GM12878 (cell line): ENCODE measurements around the gene VCAN. TPM values are rescaled to one million over a fixed set of nuclear protein-coding genes. Genes with fewer than 3 reads are reported as not detected.

ENCODE experiments used
- ATAC-seq: fragments of 200-7000 bp; cut with Tn5 transposase; 3 replicates; pipeline ENCODE4 v1.9.1; 2020; ENCODE audit warnings: mild to moderate bottlenecking, moderate library complexity
- BruUV-seq: library from RNA; stranded (reverse); fragments of 400-500 nt; replicated peaks from 2 replicates; lab custom pipeline; 2021; lab: Mats Ljungman, UMichigan
- CTCF ChIA-PET: fragments of 300-600 bp; sonication (Branson Sonifier 250); formaldehyde crosslinking; extraction: SDS; loops from one replicate; lab custom pipeline; 2021; ENCODE audit warnings: inconsistent platforms; lab: Yijun Ruan, JAX
- POLR2A ChIA-PET: fragments of 350-600 bp; formaldehyde crosslinking; extraction: SDS; loops from one replicate; lab custom pipeline; 2021; ENCODE audit warnings: inconsistent platforms; lab: Charles Lee
- RAD21 ChIA-PET: fragments of 300-600 bp; sonication (Branson Sonifier 250); formaldehyde crosslinking; loops from one replicate; lab custom pipeline; 2023; ENCODE audit warnings: antibody characterized with exemption; ENCODE audit not compliant: unreplicated experiment; lab: Charles Lee
- SMC1A ChIA-PET: fragments of 300-600 bp; sonication (Branson Sonifier 250); formaldehyde crosslinking; loops from one replicate; lab custom pipeline; 2023; ENCODE audit not compliant: unreplicated experiment, uncharacterized antibody; lab: Charles Lee
- DNase-seq: peaks from one replicate; pipeline ENCODE4 v3.0.0-alpha.2; 2011; ENCODE audit warnings: low read depth, low spot score
- FAIRE-seq: peaks from 3 replicates; lab custom pipeline; 2011; peaks lifted over from hg19 to GRCh38; lab: Jason Lieb, UNC
- H2AFZ ChIP-seq: 2 replicates; pipeline ENCODE4 v1.6.0; 2011; ENCODE audit warnings: low read depth, low read length, control low read depth; ENCODE audit not compliant: control insufficient read depth
- H3K27ac ChIP-seq: 2 replicates; pipeline ENCODE4 v1.5.1; 2011; ENCODE audit warnings: control low read depth; ENCODE audit not compliant: control insufficient read depth, insufficient read depth
- H3K27me3 ChIP-seq, 2 experiments: replicated peaks in 1 of 2; 2 replicates each; pipeline versions ENCODE4 v1.6.0 to v1.6.1; 2011; ENCODE audit warnings: low read length in 1 of 2; ENCODE audit not compliant: control insufficient read depth in 2 of 2, insufficient read depth in 2 of 2
- H3K36me3 ChIP-seq, 2 experiments: 2 replicates each; pipeline ENCODE4 v1.5.1; 2011; ENCODE audit warnings: low read length in 1 of 2; ENCODE audit not compliant: control insufficient read depth in 2 of 2, insufficient read depth in 2 of 2
- H3K4me1 ChIP-seq: 2 replicates; pipeline ENCODE4 v1.6.1; 2011; ENCODE audit warnings: mild to moderate bottlenecking, low read length, moderate library complexity, mixed read lengths; ENCODE audit not compliant: control insufficient read depth, insufficient read depth
- H3K4me2 ChIP-seq: 2 replicates; pipeline ENCODE4 v1.6.0; 2011; ENCODE audit warnings: control low read depth; ENCODE audit not compliant: control insufficient read depth, insufficient read depth
- H3K4me3 ChIP-seq: fragments of 200-600 bp; sonication (generic); 2 replicates; pipeline ENCODE4 v1.5.1; 2016
- H3K79me2 ChIP-seq: 2 replicates; pipeline ENCODE4 v1.6.0; 2011; ENCODE audit warnings: low read length; ENCODE audit not compliant: control insufficient read depth, insufficient read depth
- H3K9ac ChIP-seq: 2 replicates; pipeline ENCODE4 v1.8.0; 2011; ENCODE audit warnings: low read length, control low read depth, mixed read lengths; ENCODE audit not compliant: control insufficient read depth, insufficient read depth
- H3K9me3 ChIP-seq: replicated peaks from 3 replicates; pipeline ENCODE4 v1.5.1; 2011; ENCODE audit warnings: mild to moderate bottlenecking, low read length; ENCODE audit not compliant: control insufficient read depth, insufficient read depth
- H4K20me1 ChIP-seq: 2 replicates; pipeline ENCODE4 v1.6.0; 2011; ENCODE audit not compliant: control insufficient read depth, insufficient read depth
- ATF2 ChIP-seq: IDR thresholded peaks from 2 replicates; pipeline ENCODE4 v1.6.1; 2012; ENCODE audit warnings: low read length, inconsistent platforms
- ELK1 ChIP-seq: IDR thresholded peaks from 2 replicates; pipeline ENCODE4 v1.6.1; 2012; ENCODE audit warnings: low read depth, low read length, improper control_type of control experiment
- FOS ChIP-seq: IDR thresholded peaks from 3 replicates; pipeline ENCODE4 v1.6.1; 2011; ENCODE audit warnings: borderline replicate concordance; ENCODE audit not compliant: insufficient read length; ENCODE audit errors: extremely low read depth
- GATAD2B ChIP-seq: fragments of 450-650 bp; conservative IDR thresholded peaks from 2 replicates; pipeline ENCODE4 v1.6.1; 2017; ENCODE audit warnings: low read depth, mild to moderate bottlenecking, moderate library complexity
- HDAC2 ChIP-seq: fragments of 200-600 bp; sonication (generic); IDR thresholded peaks from 2 replicates; pipeline ENCODE4 v1.6.1; 2017
- MXI1 ChIP-seq: fragments of 150-350 bp; IDR thresholded peaks from 2 replicates; pipeline ENCODE4 v1.6.1; 2011; ENCODE audit warnings: low read depth, mild to moderate bottlenecking, inconsistent platforms, low read length, improper control_type of control experiment
- RCOR1 ChIP-seq: conservative IDR thresholded peaks from 2 replicates; pipeline ENCODE4 v1.6.1; 2012; ENCODE audit warnings: low read depth, low read length, improper control_type of control experiment
- SIX5 ChIP-seq: IDR thresholded peaks from 2 replicates; pipeline ENCODE4 v1.6.1; 2011; ENCODE audit warnings: mild to moderate bottlenecking, low read depth, low read length, moderate library complexity; ENCODE audit not compliant: severe bottlenecking
- SKIL ChIP-seq: fragments of 450-650 bp; IDR thresholded peaks from 2 replicates; pipeline ENCODE4 v1.6.1; 2017; ENCODE audit warnings: mild to moderate bottlenecking, low read depth, inconsistent platforms; ENCODE audit not compliant: poor library complexity, severe bottlenecking
- TCF12 ChIP-seq: IDR thresholded peaks from 2 replicates; pipeline ENCODE4 v1.6.1; 2011; ENCODE audit warnings: low read depth, mild to moderate bottlenecking, low read length
- ZNF207 ChIP-seq: fragments of 450-650 bp; IDR thresholded peaks from 2 replicates; pipeline ENCODE4 v1.6.1; 2014; ENCODE audit warnings: antibody characterized with exemption, mild to moderate bottlenecking, borderline replicate concordance
- WGBS: methylation state at CpG from one replicate; pipeline ENCODE4 v1.1.6; 2016; ENCODE audit warnings: low lambda C conversion rate; ENCODE audit not compliant: insufficient replicate concordance, insufficient coverage; ENCODE audit errors: missing lambda C conversion rate; 5-methylcytosine and 5-hydroxymethylcytosine counted together
- in situ Hi-C: fragments of 300-500 bp; cut with MboI; formaldehyde crosslinking; loops from 9 replicates; pipeline ENCODE4 v1.14.3; 2018; ENCODE audit warnings: mixed read lengths
- intact Hi-C: fragments of 100-400 bp; cut with micrococcal nuclease; formaldehyde crosslinking; loops from one replicate; pipeline ENCODE4 v1.14.2; 2022; ENCODE audit not compliant: unreplicated experiment
- polyA plus RNA-seq, 11 experiments: library from polyadenylated mRNA; depleted of rRNA in 4 of 11; unstranded in 6 of 11; stranded (reverse) in 5 of 11; fragments of >200 nt; fragmentation: Nextera tagmentation in 4 of 11; fragmentation: Illumina TruSeq in 1 of 11; extraction: Ambion mirVana in 4 of 11; extraction: Trizol in 1 of 11; gene quantifications; 1 replicate in 1 of 11; 2 replicates in 10 of 11; pipeline versions ENCODE4 v1.2.1 to v1.2.3, GENCODE V29; 2011 to 2016; ENCODE audit warnings: inconsistent platforms in 2 of 11, missing spikeins in 2 of 11, low read depth in 1 of 11
- total RNA-seq, 4 experiments: library from RNA; depleted of rRNA in 3 of 4; stranded (reverse); fragments of >200 nt in 3 of 4; fragmentation: Illumina TruSeq in 1 of 4; extraction: Trizol in 1 of 4; gene quantifications; 2 replicates each; pipeline versions ENCODE4 v1.2.1 to v1.2.3, GENCODE V29; 2013 to 2021

Gene VCAN
- total and polyA plus RNA-seq, 10 of the 15 experiments (the other 5 are each of a cell fraction or from before 2014, with no cell fraction given) = 1.2 to 15.2 (median 4.5) TPM

- Histone ChIP-seq H4K20me1 (no peaks in the 10 kb centered on the region), H3K79me2 (no peaks in the 10 kb centered on the region), H3K27ac (no peak overlapping the region), H3K36me3 (no peaks in the 10 kb centered on the region), H3K27me3 (peaks cover 0 to 2% of the 10 kb centered on the region in 2 experiments; a peak in 1 of 4 replicates), H3K4me1 (no peaks in the 10 kb centered on the region), H3K4me3 (no peak overlapping the region), H3K9me3 (no peaks in the 10 kb centered on the region), H2AFZ (no peak overlapping the region), H3K9ac (no peak overlapping the region), H3K4me2 (no peak overlapping the region)
- ChIA-PET CTCF (interaction anchor here (0.7 to 1.0 kb wide), 2 partner anchors 1215 to 1218 kb away, joined by 3 to 4 read pairs; no protein-coding TSS in a partner anchor), SMC1A (interaction anchor here (1.0 kb wide), 1 partner anchor 9 kb away, joined by 3 read pairs; no protein-coding TSS in a partner anchor), RAD21 (no interaction called here), POLR2A (no interaction called here)
- 27% methylated on average over 2 of the region's 2 CpGs for WGBS
- in situ Hi-C loops = loop anchor here (10.0 kb wide), 1 partner anchor 923 kb away; no protein-coding TSS in a partner anchor
- DNase-seq = no peak
- no peak for ATAC-seq
- intact Hi-C loops = loop anchor here (10.0 kb wide), 1 partner anchor 493 kb away; the partner anchor contains the start of genes TMEM167A and XRCC4
- no TSS peak for BruUV-seq
- FAIRE-seq = no peak
- TF ChIP-seq ZNF207 (no peak), MXI1 (no peak)
Observed at GRCh38 chr5:83567741-83568140, 96.2 kb downstream of the VCAN start.

- Histone ChIP-seq H3K4me2 (no peak overlapping the region), H4K20me1 (no peaks in the 10 kb centered on the region), H3K27ac (no peak overlapping the region), H3K36me3 (no peaks in the 10 kb centered on the region), H3K4me1 (no peaks in the 10 kb centered on the region), H3K9ac (no peak overlapping the region), H3K4me3 (no peak overlapping the region), H3K9me3 (no peaks in the 10 kb centered on the region), H3K79me2 (no peaks in the 10 kb centered on the region), H3K27me3 (peaks cover 0 to 2% of the 10 kb centered on the region in 2 experiments; a peak in 1 of 4 replicates), H2AFZ (no peak overlapping the region)
- TF ChIP-seq RCOR1 (no peak), FOS (no peak), SKIL (no peak), HDAC2 (no peak), ELK1 (no peak), SIX5 (no peak), TCF12 (no peak), GATAD2B (no peak), ATF2 (no peak)
- intact Hi-C loops = loop anchor here (10.0 kb wide), 1 partner anchor 493 kb away; the partner anchor contains the start of genes TMEM167A and XRCC4
- SMC1A ChIA-PET = interaction anchor here (1.0 kb wide), 1 partner anchor 9 kb away, joined by 3 read pairs; no protein-coding TSS in a partner anchor
- DNase-seq (no peak), ATAC-seq (0 out of 3 replicates have a peak, but pooled peaks have one; percentile 33), FAIRE-seq (no peak)
- BruUV-seq = no TSS peak
- in situ Hi-C loops = loop anchor here (10.0 kb wide), 1 partner anchor 923 kb away; no protein-coding TSS in a partner anchor
- RAD21 ChIA-PET = no interaction called here
- POLR2A ChIA-PET = no interaction called here
- 11% methylated on average over 2 of the region's 2 CpGs for WGBS
- CTCF ChIA-PET = interaction anchor here (0.7 to 1.0 kb wide), 2 partner anchors 1216 to 1219 kb away, joined by 3 to 4 read pairs; no protein-coding TSS in a partner anchor
Observed at GRCh38 chr5:83568186-83568585, 96.6 kb downstream of the VCAN start.
